SK-N-SH (cell line): ENCODE results near the gene BTBD7.

ENCODE experiments used
- EP300 ChIP-seq, 2 experiments: IDR thresholded peaks; 2 replicates each; pipeline versions ENCODE4 v1.4.0 to v1.6.1; 2012; ENCODE audit warnings: borderline replicate concordance in 1 of 2, low read depth in 1 of 2, low read length in 1 of 2
- FOXJ3 ChIP-seq: sonication (generic); formaldehyde crosslinking; IDR thresholded peaks from 2 replicates; pipeline ENCODE4 v1.5.1; 2020; ENCODE audit warnings: mild to moderate bottlenecking, missing genetic modification reagents
- MAX ChIP-seq: IDR thresholded peaks from 2 replicates; pipeline ENCODE4 v1.4.0; 2012; ENCODE audit warnings: low read depth
- POLR2AphosphoS5 ChIP-seq: IDR thresholded peaks from 2 replicates; pipeline ENCODE4 v1.6.1; 2012; ENCODE audit warnings: low read depth, low read length
- RAD21 ChIP-seq: IDR thresholded peaks from 2 replicates; pipeline ENCODE4 v1.6.1; 2012; ENCODE audit warnings: mild to moderate bottlenecking, low read length
- RCOR1 ChIP-seq: fragments of 150-350 bp; IDR thresholded peaks from 2 replicates; pipeline ENCODE4 v1.6.1; 2017; ENCODE audit warnings: antibody characterized with exemption, low read length
- REST ChIP-seq: IDR thresholded peaks from 2 replicates; pipeline ENCODE4 v1.6.1; 2012; ENCODE audit warnings: mild to moderate bottlenecking, low read depth, low read length, moderate library complexity
- RFX5 ChIP-seq: IDR thresholded peaks from 2 replicates; pipeline ENCODE4 v1.6.1; 2012; ENCODE audit warnings: mild to moderate bottlenecking, improper control_type of control experiment, low read length
- SIN3A ChIP-seq: IDR thresholded peaks from 2 replicates; pipeline ENCODE4 v1.6.1; 2012; ENCODE audit warnings: low read depth, mild to moderate bottlenecking, low read length, moderate library complexity, borderline replicate concordance
- SMC3 ChIP-seq: IDR thresholded peaks from 2 replicates; pipeline ENCODE4 v1.6.1; 2012; ENCODE audit warnings: low read depth, low read length, improper control_type of control experiment
- USF2 ChIP-seq: fragments of 150-350 bp; IDR thresholded peaks from 2 replicates; pipeline ENCODE4 v1.6.1; 2017; ENCODE audit warnings: antibody characterized with exemption, low read length, low read depth, borderline replicate concordance
- TF ChIP-seq, protein P1 (sequence below): fragments of 200-600 bp; sonication (generic); IDR thresholded peaks from 2 replicates; pipeline ENCODE4 v1.6.1; 2017; ENCODE audit warnings: antibody characterized with exemption, mild to moderate bottlenecking, moderate library complexity

DNA sequence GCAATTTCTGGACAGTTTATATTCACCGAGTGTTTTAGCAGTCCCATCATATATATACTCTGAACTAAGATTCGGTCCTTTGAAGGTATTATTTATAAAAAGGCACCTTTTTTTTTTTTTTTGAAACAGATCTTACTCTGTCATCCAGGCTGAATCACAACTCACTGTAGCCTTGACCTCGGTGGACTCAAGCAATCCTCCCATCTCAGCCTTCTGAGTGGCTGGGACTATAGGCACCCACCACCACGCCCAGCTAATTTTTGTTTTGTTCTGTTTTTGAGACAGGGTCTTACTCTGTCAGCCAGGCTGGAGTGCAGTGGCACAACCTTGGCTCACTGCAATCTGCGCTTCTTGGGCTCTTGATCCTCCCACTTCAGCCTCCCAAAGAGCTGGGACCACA, 52.1 kb downstream of the BTBD7 start:
- TF ChIP-seq, protein P1, sequence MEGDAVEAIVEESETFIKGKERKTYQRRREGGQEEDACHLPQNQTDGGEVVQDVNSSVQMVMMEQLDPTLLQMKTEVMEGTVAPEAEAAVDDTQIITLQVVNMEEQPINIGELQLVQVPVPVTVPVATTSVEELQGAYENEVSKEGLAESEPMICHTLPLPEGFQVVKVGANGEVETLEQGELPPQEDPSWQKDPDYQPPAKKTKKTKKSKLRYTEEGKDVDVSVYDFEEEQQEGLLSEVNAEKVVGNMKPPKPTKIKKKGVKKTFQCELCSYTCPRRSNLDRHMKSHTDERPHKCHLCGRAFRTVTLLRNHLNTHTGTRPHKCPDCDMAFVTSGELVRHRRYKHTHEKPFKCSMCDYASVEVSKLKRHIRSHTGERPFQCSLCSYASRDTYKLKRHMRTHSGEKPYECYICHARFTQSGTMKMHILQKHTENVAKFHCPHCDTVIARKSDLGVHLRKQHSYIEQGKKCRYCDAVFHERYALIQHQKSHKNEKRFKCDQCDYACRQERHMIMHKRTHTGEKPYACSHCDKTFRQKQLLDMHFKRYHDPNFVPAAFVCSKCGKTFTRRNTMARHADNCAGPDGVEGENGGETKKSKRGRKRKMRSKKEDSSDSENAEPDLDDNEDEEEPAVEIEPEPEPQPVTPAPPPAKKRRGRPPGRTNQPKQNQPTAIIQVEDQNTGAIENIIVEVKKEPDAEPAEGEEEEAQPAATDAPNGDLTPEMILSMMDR = no peak
- TF ChIP-seq SMC3 = no peak
- TF ChIP-seq RFX5 = no peak
- no peak for TF ChIP-seq USF2
- TF ChIP-seq REST = no peak
- TF ChIP-seq RCOR1 = no peak
- TF ChIP-seq POLR2AphosphoS5 = no peak
- TF ChIP-seq FOXJ3 (CRISPR knock-in tag) = no peak
- no peak for TF ChIP-seq SIN3A
- no peak for TF ChIP-seq MAX
- TF ChIP-seq EP300 (IDR thresholded peaks at IDR 0.05; ENCODE audit: borderline replicate concordance in 1 of 2, low read depth in 1 of 2, low read length in 1 of 2) = no peak
- no peak for TF ChIP-seq RAD21
